Sigmoid colon (tissue), 7 donors: ENCODE measurements around the gene DDOST. TPM values are rescaled to one million over a fixed set of nuclear protein-coding genes. Genes with fewer than 3 reads are reported as not detected.
"Not testable (repeated sequence)": the region's sequence is repeated elsewhere in the genome, so short reads cannot be mapped to it uniquely, and the experiment has no call there.

Experiments
- DNase-seq: peaks from one replicate; pipeline ENCODE4 v3.0.0-alpha.2; 2019
- H3K27ac ChIP-seq, 4 donors: fragments of 200-600 bp; sonication (generic); one replicate each; pipeline ENCODE4 v1.5.1; 2016 to 2019; ENCODE audit warnings: mild to moderate bottlenecking in 1 of 4
- H3K27me3 ChIP-seq, 3 donors: fragments of 200-600 bp; sonication (generic); one replicate each; pipeline ENCODE4 v1.5.1; 2019; ENCODE audit warnings: mild to moderate bottlenecking in 1 of 3
- H3K36me3 ChIP-seq, 4 donors: fragments of 200-600 bp; sonication (generic); one replicate each; pipeline ENCODE4 v1.5.1; 2016 to 2019
- H3K4me1 ChIP-seq, 4 donors: fragments of 200-600 bp; sonication (generic); one replicate each; pipeline ENCODE4 v1.5.1; 2017 to 2019
- H3K4me3 ChIP-seq, 4 donors: fragments of 200-600 bp; sonication (generic); one replicate each; pipeline ENCODE4 v1.5.1; 2017 to 2019; ENCODE audit warnings: mild to moderate bottlenecking in 2 of 4, moderate library complexity in 1 of 4
- H3K9me3 ChIP-seq, 4 donors: fragments of 200-600 bp in 3 of 4; sonication (generic) in 3 of 4; one replicate each; pipeline versions ENCODE4 v1.5.1 to v1.6.1; 2013 to 2019
- CTCF ChIP-seq, 4 experiments: fragments of 450-650 bp in 3 of 4; fragments of 200-600 bp in 1 of 4; IDR thresholded peaks; one replicate each; pipeline ENCODE4 v1.5.1; 2016 to 2019; ENCODE audit warnings: antibody characterized with exemption in 4 of 4, mild to moderate bottlenecking in 3 of 4, moderate library complexity in 2 of 4
- EP300 ChIP-seq, 4 donors: sonication (generic); formaldehyde crosslinking; IDR thresholded peaks; one replicate each; pipeline ENCODE4 v1.6.1; 2017; ENCODE audit warnings: antibody characterized with exemption in 4 of 4
- POLR2A ChIP-seq, 2 donors: fragments of 450-650 bp; IDR thresholded peaks; one replicate each; pipeline ENCODE4 v1.6.1; 2016; ENCODE audit warnings: antibody characterized with exemption in 2 of 2, mild to moderate bottlenecking in 2 of 2, moderate library complexity in 2 of 2
- POLR2AphosphoS5 ChIP-seq, 4 donors: sonication (generic); formaldehyde crosslinking; IDR thresholded peaks; one replicate each; pipeline ENCODE4 v1.6.1; 2017; ENCODE audit warnings: antibody characterized with exemption in 4 of 4
- WGBS, 2 donors: extraction: QIAGEN DNeasy Blood & Tissue Kit; methylation state at CpG; one replicate each; pipeline ENCODE4 v1.1.7; 2013; 5-methylcytosine and 5-hydroxymethylcytosine counted together
- intact Hi-C: fragments of 100-400 bp; cut with DNase I; formaldehyde crosslinking; loops from one replicate; pipeline ENCODE4 v1.15.1; 2023
- polyA plus RNA-seq, 3 donors: library from polyadenylated mRNA; stranded (reverse); fragments of 200-250 nt; gene quantifications; one replicate each; pipeline ENCODE4 v1.2.3, GENCODE V29; 2013
- total RNA-seq, 4 donors: library from RNA; depleted of rRNA; stranded (reverse); fragments of >200 nt; gene quantifications; one replicate each; pipeline ENCODE4 v1.1.0, GENCODE V29; 2016
- donor health status: healthy with polysubstance abuse.
- donor health status: Bipolar disorder and iron deficiency.
- donor health status: healthy.

DDOST gene
- total and polyA plus RNA-seq, 7 donors = 61.3 to 243 (median 88.5) TPM

DNA sequence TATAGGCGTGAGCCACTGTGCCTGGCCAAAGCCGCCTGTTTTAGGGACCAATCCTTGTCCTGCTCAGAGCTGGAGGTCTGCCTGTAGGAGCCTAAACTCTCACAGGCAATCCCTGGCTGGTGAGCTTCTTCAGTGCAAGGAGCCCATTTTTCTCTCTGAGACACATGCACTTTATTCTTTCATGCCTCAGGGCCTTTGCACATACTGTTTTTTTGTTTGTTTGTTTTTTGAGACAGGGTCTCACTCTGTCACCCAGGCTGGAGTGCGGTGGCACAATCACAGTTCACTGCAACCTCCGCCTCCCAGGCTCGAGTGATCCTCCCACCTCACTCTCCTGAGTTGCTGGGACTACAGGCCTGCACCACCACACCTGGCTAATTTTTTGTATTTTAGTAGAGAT, 49.5 kb downstream of the DDOST start:
- intact Hi-C loops = no loop called here
- Histone ChIP-seq H3K4me3 (no peak overlapping the region), H3K36me3 (no peaks in the 10 kb centered on the region), H3K4me1 (peaks cover 0 to 26% (median 15%) of the 10 kb centered on the region in 4 donors), H3K27me3 (no peaks in the 10 kb centered on the region), H3K9me3 (no peaks in the 10 kb centered on the region), H3K27ac (no peak overlapping the region)
- no peak for DNase-seq
- TF ChIP-seq POLR2A (IDR thresholded peaks at IDR 0.05) (no peak), POLR2AphosphoS5 (IDR thresholded peaks at IDR 0.05) (no peak), CTCF (IDR thresholded peaks at IDR 0.05) (no peak), EP300 (IDR thresholded peaks at IDR 0.05) (no peak)
- 94 to 96% methylated on average over 5 of the region's 5 CpGs for WGBS, 2 donors

DNA sequence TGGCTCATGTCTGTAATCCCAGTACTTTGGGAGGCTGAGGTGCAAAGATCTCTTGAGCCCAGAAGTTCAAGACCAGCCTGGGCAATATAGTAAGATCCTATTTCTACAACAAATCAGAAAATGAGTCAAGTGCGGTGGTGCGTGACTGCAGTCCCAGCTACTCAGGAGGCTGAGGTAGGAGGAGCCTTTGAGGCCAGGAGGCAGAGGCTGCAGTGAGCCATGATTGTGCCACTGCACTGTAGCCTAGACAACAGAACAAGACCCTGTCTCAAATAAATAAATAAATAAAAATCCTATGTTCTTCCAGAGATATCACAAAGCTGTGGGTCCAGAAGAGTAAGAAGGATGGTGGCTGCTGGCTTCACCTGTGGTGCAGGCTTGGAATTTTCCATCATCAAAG, 50.2 kb downstream of the DDOST start:
- TF ChIP-seq POLR2AphosphoS5 (IDR thresholded peaks at IDR 0.05) (no peak), POLR2A (IDR thresholded peaks at IDR 0.05) (no peak), CTCF (IDR thresholded peaks at IDR 0.05) (no peak), EP300 (IDR thresholded peaks at IDR 0.05) (no peak)
- no peaks in the 10 kb centered on the region for H3K36me3 ChIP-seq
- no peak overlapping the region for H3K27ac ChIP-seq
- no peaks in the 10 kb centered on the region for H3K9me3 ChIP-seq
- no peak for DNase-seq
- no peak overlapping the region for H3K4me3 ChIP-seq
- 88 to 96% methylated on average over 2 of the region's 2 CpGs for WGBS, 2 donors
- H3K4me1 ChIP-seq = peaks cover 0 to 19% (median 11%) of the 10 kb centered on the region in 4 donors
- intact Hi-C loops = no loop called here
- no peaks in the 10 kb centered on the region for H3K27me3 ChIP-seq

- H3K9me3 ChIP-seq = no peaks in the 10 kb centered on the region
- DNase-seq = no peak
- WGBS, 2 donors = 85 to 89% methylated on average over 6 of the region's 6 CpGs
- H3K4me3 ChIP-seq = no peak overlapping the region
- H3K27me3 ChIP-seq = no peaks in the 10 kb centered on the region
- no peak for TF ChIP-seq POLR2AphosphoS5 (IDR thresholded peaks at IDR 0.05)
- TF ChIP-seq CTCF (IDR thresholded peaks at IDR 0.05) = no peak
- TF ChIP-seq EP300 (IDR thresholded peaks at IDR 0.05) = no peak
- no peak for TF ChIP-seq POLR2A (IDR thresholded peaks at IDR 0.05)
- H3K36me3 ChIP-seq = no peaks in the 10 kb centered on the region
- H3K4me1 ChIP-seq = peaks cover 0 to 15% (median 11%) of the 10 kb centered on the region in 4 donors
- intact Hi-C loops = no loop called here
- no peak overlapping the region for H3K27ac ChIP-seq
These were observed 51.6 kb downstream of the DDOST start for GRCh38 chr1:20609541-20609940.

- intact Hi-C loops, H3K27me3 ChIP-seq, DNase-seq, H3K4me1 ChIP-seq, H3K27ac ChIP-seq, H3K9me3 ChIP-seq, H3K36me3 ChIP-seq, H3K4me3 ChIP-seq: not testable (repeated sequence)
- WGBS, 2 donors = 81 to 88% methylated on average over 6 of the region's 7 CpGs
These were observed 54.2 kb downstream of the DDOST start for GRCh38 chr1:20606801-20607570.

DNA sequence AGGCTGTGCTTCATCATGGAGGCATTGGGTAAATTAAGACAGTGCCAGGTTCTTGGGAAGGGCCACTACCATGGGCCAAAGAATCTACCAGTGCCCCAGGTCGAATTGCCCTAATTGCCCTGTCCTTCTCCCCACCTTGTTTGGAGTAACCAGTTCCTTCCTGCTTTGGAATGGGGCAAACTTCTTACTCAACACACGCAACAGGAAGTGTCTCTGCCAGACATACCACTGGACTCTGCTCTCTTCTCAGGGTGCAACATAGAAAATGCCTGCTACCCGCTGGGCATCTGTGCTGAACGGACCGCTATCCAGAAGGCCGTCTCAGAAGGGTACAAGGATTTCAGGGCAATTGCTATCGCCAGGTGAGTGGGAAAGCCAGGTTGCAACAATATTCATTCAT, 56.5 kb downstream of the DDOST start:
- no peaks in the 10 kb centered on the region for H3K27me3 ChIP-seq
- H3K9me3 ChIP-seq = no peaks in the 10 kb centered on the region
- H3K4me1 ChIP-seq = no peaks in the 10 kb centered on the region
- WGBS, 2 donors = 53 to 73% methylated on average over 7 of the region's 7 CpGs
- no peak for DNase-seq
- no peak for TF ChIP-seq POLR2A (IDR thresholded peaks at IDR 0.05)
- TF ChIP-seq EP300 (IDR thresholded peaks at IDR 0.05) = no peak
- TF ChIP-seq POLR2AphosphoS5 (IDR thresholded peaks at IDR 0.05) = no peak
- no peak for TF ChIP-seq CTCF (IDR thresholded peaks at IDR 0.05)
- H3K27ac ChIP-seq = no peak overlapping the region
- no peak overlapping the region for H3K4me3 ChIP-seq
- intact Hi-C loops = no loop called here
- H3K36me3 ChIP-seq = no peaks in the 10 kb centered on the region
